Common myeloid progenitor, CD34-positive (primary cell): ENCODE measurements around the gene SEMA4C.

Source experiments
- CTCF ChIA-PET: fragments of 350-600 bp; sonication (Branson Sonifier 250); formaldehyde crosslinking; loops from one replicate; lab custom pipeline; 2021; ENCODE audit warnings: antibody characterized with exemption; lab: Charles Lee
- POLR2A ChIA-PET: fragments of 350-600 bp; sonication (Branson Sonifier 250); formaldehyde crosslinking; loops from one replicate; lab custom pipeline; 2021; ENCODE audit warnings: antibody characterized with exemption; lab: Charles Lee
- DNase-seq, 3 donors: peaks; one replicate each; pipeline versions ENCODE4 v3.0.0 to v3.0.0-alpha.2; 2013
- H3K27ac ChIP-seq, 2 experiments: 1 replicate in 1 of 2; 2 replicates in 1 of 2; pipeline ENCODE4 v1.7.0; 2013; ENCODE audit warnings: inconsistent platforms in 2 of 2, low read length in 2 of 2, mild to moderate bottlenecking in 2 of 2, low read depth in 1 of 2, moderate library complexity in 1 of 2; ENCODE audit not compliant: severe bottlenecking in 2 of 2, insufficient read depth in 1 of 2, poor library complexity in 1 of 2
- H3K27me3 ChIP-seq, 5 experiments: replicated peaks in 2 of 5; 1 replicate in 3 of 5; 2 replicates in 2 of 5; pipeline versions ENCODE4 v1.6.1 to v1.7.0; 2013; ENCODE audit warnings: low read length in 4 of 5, mild to moderate bottlenecking in 2 of 5, moderate library complexity in 2 of 5, inconsistent platforms in 1 of 5; ENCODE audit not compliant: insufficient read depth in 5 of 5, control insufficient read depth in 4 of 5
- H3K36me3 ChIP-seq, 4 experiments: 1 replicate in 2 of 4; 2 replicates in 2 of 4; pipeline versions ENCODE4 v1.6.1 to v1.7.0; 2013; ENCODE audit warnings: low read length in 3 of 4, control low read depth in 1 of 4, mild to moderate bottlenecking in 1 of 4; ENCODE audit not compliant: control insufficient read depth in 4 of 4, insufficient read depth in 4 of 4
- H3K4me1 ChIP-seq, 4 experiments: 1 replicate in 3 of 4; 2 replicates in 1 of 4; pipeline versions ENCODE4 v1.6.1 to v1.7.1; 2013; ENCODE audit warnings: low read length in 3 of 4, mild to moderate bottlenecking in 3 of 4, control low read depth in 1 of 4, inconsistent platforms in 1 of 4, moderate library complexity in 1 of 4; ENCODE audit not compliant: control insufficient read depth in 4 of 4, insufficient read depth in 4 of 4; ENCODE audit errors: control extremely low read depth in 1 of 4
- H3K4me3 ChIP-seq, 7 experiments: 1 replicate in 4 of 7; 2 replicates in 3 of 7; pipeline versions ENCODE4 v1.5.1 to v1.7.0; 2013; ENCODE audit warnings: mild to moderate bottlenecking in 7 of 7, low read length in 6 of 7, moderate library complexity in 6 of 7, inconsistent platforms in 2 of 7, low read depth in 2 of 7, control low read depth in 1 of 7; ENCODE audit not compliant: insufficient read depth in 4 of 7, control insufficient read depth in 1 of 7; ENCODE audit errors: extremely low read depth in 1 of 7
- H3K9me3 ChIP-seq, 5 experiments: 1 replicate in 4 of 5; 2 replicates in 1 of 5; pipeline versions ENCODE4 v1.6.1 to v1.7.1; 2013; ENCODE audit warnings: low read length in 4 of 5, mild to moderate bottlenecking in 2 of 5, inconsistent platforms in 1 of 5, low read depth in 1 of 5, moderate library complexity in 1 of 5; ENCODE audit not compliant: control insufficient read depth in 4 of 5, insufficient read depth in 2 of 5; ENCODE audit errors: control extremely low read depth in 1 of 5
- WGBS: methylation state at CpG from one replicate; pipeline ENCODE4 v1.1.5; 2013; ENCODE audit not compliant: insufficient coverage; 5-methylcytosine and 5-hydroxymethylcytosine counted together

The SEMA4C gene

DNA sequence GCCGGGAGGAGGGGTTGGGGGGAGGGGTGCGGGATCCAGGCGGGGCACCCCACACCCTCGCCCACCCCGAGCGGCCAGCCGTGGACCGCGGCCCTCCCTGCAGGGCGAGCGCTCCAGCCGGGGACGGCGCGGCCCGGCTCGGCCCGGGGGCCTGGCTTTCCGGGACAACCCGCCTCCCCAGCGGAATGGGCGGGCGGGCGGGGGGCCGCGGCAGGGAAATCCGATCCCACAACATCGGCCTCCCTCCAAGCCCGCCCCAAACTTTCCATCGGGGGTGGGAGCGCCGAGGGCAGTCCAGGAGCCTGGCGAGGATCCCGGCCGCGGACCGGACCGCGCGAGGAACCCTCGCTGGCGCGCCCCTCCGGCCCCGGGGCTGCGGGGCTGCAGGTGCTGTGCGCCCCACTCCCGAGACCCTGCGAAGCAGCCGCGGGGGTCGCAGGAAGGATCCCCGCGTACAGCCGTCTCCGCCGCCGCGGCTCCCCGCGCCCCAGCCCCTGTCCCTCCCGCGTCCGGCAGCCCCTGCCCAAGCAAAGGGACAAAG lies 529 bp downstream of the SEMA4C start:
- 0% methylated on average over 49 of the region's 64 CpGs for WGBS
- Histone ChIP-seq H3K4me3 (peak overlapping the region; percentile 67 to 85 (median 71)), H3K9me3 (no peaks in the 10 kb centered on the region), H3K4me1 (peaks cover 0 to 43% (median 40%) of the 10 kb centered on the region in 4 experiments), H3K27ac (peak overlapping the region in 1 of 2 experiments; percentile 64), H3K36me3 (peaks cover 3 to 18% (median 16%) of the 10 kb centered on the region in 4 experiments), H3K27me3 (peaks cover 0 to 5% (median 4%) of the 10 kb centered on the region in 5 experiments)
- no peak for DNase-seq
- ChIA-PET POLR2A (no interaction called here), CTCF (interaction anchor here (0.7 to 4.2 kb wide), 10 partner anchors 9 to 92 kb away, joined by 3 to 27 read pairs (median 4); partner anchors contain the start of gene ANKRD39)

DNA sequence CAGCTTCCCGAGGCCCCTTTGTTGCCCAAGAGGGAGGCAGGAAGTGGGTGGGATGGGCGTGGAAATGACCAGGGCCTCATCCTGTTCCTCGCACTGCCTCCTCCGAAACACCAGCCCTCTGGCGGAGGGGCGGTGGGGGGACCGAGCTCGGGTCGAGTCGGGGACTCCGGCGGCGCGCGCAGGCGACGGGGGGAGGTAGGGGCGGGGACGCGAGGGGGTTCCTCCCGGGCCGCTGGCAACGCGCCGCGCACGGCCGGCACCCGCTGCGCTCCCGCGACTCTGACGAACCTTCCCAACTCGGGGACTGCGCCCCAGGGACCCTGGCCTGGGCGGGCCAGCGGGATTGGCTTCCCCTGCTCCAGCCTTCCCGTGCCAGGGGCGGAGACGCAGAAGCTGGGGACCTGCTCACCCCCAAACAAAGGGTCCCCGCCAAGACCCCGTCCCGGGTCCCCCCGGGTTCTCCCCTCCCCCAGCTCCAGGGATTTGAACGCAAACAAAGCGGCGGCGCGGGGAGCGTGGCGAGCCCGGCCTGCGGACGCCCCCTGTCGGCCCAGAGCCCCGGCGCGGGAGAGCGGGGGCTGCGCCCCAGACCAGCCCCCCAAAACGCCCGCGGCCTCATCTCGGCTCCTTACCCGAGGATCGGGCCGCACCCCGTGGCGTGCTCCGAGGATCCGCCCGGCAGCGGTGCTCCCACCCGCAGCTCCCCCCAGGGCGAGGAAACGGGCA lies 1.2 kb downstream of the SEMA4C start:
- CTCF ChIA-PET, result interaction anchor here (0.7 to 4.2 kb wide), 13 partner anchors 8 to 92 kb away, joined by 3 to 27 read pairs (median 4); partner anchors contain the start of gene ANKRD39
- DNase-seq, result peak; percentile 65 to 81 (median 77)
- H3K4me1 ChIP-seq, result peaks cover 0 to 43% (median 40%) of the 10 kb centered on the region in 4 experiments
- peaks cover 5 to 24% (median 22%) of the 10 kb centered on the region in 4 experiments for H3K36me3 ChIP-seq
- under 1% methylated on average over 59 of the region's 76 CpGs for whole genome bisulfite sequencing
- H3K27me3 ChIP-seq, result peaks cover 0 to 5% (median 3%) of the 10 kb centered on the region in 5 experiments
- H3K4me3 ChIP-seq, result peak overlapping the region; percentile 67 to 85 (median 71)
- POLR2A ChIA-PET, result interaction anchor here (0.6 kb wide), 1 partner anchor 104 kb away, joined by 4 read pairs; no protein-coding TSS in a partner anchor
- H3K9me3 ChIP-seq, result no peaks in the 10 kb centered on the region
- H3K27ac ChIP-seq, result peak overlapping the region in 1 of 2 experiments; percentile 64

DNA sequence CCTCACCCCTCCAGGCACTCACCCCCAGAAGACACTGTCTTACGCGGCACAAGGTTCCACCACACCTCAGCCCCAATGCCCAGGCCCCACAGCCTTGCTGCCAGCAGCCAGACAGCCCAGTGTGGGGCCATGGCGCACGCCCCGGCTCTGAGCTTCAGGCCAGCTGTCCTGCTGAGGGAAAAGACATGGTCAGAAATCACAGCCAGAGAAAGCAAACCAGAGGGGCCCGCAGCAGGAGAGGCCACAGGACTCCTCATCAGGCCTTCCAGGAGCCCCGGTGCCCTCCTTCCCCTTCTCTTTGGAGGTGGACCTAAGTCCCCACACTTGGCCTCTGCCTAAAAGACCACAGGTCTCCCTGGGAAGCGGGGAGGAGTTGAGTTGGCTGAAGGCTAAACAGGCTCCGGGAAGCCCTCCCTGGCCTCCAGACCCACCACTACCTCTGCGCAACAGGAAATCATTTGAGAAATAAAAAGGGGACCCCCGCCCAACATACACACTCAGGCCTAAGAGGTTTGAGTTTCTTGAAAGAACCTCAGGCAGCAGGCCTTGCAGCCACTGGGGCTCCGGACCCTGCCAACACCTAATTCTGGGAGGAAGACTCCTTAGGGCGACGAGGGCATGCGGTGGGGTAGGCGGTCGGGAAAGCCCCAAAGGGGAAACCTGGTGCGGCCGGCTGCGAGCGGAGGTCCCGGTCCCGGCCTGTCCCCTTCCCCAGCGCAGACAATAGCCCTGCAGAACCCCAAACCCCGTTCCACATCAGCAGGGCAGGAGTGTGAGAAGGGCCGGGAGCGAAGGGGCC lies 1.9 kb downstream of the SEMA4C start:
- peaks cover 0 to 5% (median 3%) of the 10 kb centered on the region in 5 experiments for H3K27me3 ChIP-seq
- peaks cover 0 to 43% (median 40%) of the 10 kb centered on the region in 4 experiments for H3K4me1 ChIP-seq
- POLR2A ChIA-PET, result interaction anchor here (0.6 kb wide), 1 partner anchor 103 kb away, joined by 4 read pairs; no protein-coding TSS in a partner anchor
- CTCF ChIA-PET, result interaction anchor here (0.8 to 4.2 kb wide), 11 partner anchors 7 to 88 kb away, joined by 3 to 27 read pairs (median 4); partner anchors contain the start of gene ANKRD39
- H3K27ac ChIP-seq, result peak overlapping the region in 1 of 2 experiments; percentile 64
- H3K9me3 ChIP-seq, result no peaks in the 10 kb centered on the region
- peak in 2 of 3 donors; percentile 26 to 60 for DNase-seq
- peak overlapping the region in 6 of 7 experiments; percentile 49 to 85 (median 72) for H3K4me3 ChIP-seq
- peaks cover 5 to 32% (median 27%) of the 10 kb centered on the region in 4 experiments for H3K36me3 ChIP-seq
- 11% methylated on average over 16 of the region's 27 CpGs for WGBS

DNA sequence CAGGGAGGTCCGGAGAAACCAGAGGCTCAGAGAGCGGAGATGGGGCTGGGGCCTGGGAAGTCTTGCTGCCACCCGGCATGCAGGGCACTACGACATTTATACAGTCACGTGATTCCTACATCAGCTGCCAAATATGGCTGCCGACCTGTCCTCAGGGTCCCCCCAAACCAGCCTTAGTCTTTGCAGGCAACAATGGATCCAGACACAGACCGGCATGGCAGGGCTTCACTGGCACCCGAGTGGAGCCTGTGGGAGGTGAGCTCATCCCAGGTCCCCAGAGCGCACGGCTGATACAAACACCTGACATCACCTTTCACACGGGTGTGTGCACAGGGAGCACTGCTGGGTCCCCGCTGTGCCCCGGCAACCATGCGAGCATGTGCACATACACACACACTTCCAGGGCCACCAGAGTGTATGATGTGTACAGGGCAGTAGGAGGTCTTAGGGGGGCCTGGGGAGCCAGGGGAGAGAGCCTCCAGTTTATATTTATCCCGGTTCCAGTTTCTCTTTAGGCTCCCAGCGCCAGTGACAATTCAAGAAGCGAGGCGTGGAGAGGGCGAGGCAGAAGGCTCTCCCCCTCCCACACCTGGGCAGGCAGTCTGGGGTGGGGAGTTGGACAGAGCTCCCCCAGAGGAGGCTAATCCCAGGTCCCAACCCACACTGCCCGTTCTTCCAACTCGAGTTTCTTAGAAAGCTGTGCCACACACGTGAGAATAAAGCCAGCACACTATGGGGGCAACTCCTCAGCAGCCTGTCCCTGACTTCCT lies 2.7 kb downstream of the SEMA4C start:
- 48% methylated on average over 13 of the region's 22 CpGs for WGBS
- DNase-seq, result peak in 2 of 3 donors; percentile 33 to 45
- Histone ChIP-seq H3K27ac (peak overlapping the region in 1 of 2 experiments; percentile 64), H3K27me3 (peaks cover 0 to 5% (median 0%) of the 10 kb centered on the region in 5 experiments), H3K4me3 (peak overlapping the region in 6 of 7 experiments; percentile 49 to 85 (median 72)), H3K9me3 (no peaks in the 10 kb centered on the region), H3K36me3 (peaks cover 5 to 35% (median 27%) of the 10 kb centered on the region in 4 experiments), H3K4me1 (peaks cover 0 to 44% (median 40%) of the 10 kb centered on the region in 4 experiments)
- POLR2A ChIA-PET, result no interaction called here
- CTCF ChIA-PET, result interaction anchor here (1.0 to 4.2 kb wide), 3 partner anchors 10 to 84 kb away, joined by 3 to 27 read pairs (median 5); partner anchors contain the start of gene ANKRD39

DNA sequence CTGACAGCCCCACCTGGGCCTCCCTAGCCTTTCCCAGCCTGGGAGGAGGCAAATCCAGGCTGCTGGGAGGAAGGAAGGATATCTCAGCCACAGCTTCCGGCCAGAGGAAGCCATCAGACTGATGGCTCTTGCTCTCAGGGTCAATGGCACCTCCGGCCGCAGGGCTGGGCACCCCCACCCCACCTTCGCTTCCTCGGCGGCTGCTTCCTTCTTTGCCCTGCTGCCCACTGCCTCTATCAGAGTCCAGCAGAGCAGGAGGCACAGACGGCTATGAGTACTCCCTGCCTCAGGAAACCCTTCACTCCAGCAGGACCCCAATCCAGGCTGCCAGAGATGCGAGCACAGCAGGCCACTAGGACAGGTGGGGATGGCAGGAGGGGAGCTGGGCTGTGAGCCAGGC lies 3.3 kb downstream of the SEMA4C start:
- WGBS, result 23% methylated on average over 6 of the region's 8 CpGs
- Histone ChIP-seq H3K4me3 (peak overlapping the region in 4 of 7 experiments; percentile 2 to 85 (median 21)), H3K36me3 (peaks cover 5 to 40% (median 27%) of the 10 kb centered on the region in 4 experiments)

DNA sequence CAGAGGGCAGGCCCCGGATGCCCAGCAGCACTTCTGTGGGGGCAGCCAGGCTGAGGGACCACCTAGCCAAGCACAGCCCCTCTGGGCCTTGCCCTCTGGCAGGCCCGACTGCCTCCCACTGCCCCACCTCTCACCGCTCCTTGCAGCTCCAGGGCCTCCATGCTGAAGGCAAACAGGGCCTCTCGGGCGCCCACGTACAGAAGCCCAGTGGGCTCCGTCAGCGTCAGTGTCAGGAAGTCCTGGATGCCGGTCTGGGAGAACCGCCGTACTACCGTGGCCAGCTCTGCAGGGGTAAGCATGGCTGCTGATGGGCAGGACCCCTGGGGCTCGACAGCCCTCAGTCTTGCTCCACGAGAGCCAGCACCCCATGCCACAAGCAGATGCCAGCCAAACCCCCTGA lies 3.7 kb downstream of the SEMA4C start:
- Histone ChIP-seq H3K27me3 (peaks cover 0 to 5% (median 0%) of the 10 kb centered on the region in 5 experiments), H3K9me3 (no peaks in the 10 kb centered on the region), H3K36me3 (peaks cover 5 to 44% (median 31%) of the 10 kb centered on the region in 4 experiments), H3K4me1 (peaks cover 0 to 53% (median 44%) of the 10 kb centered on the region in 4 experiments), H3K4me3 (no peak overlapping the region), H3K27ac (no peak overlapping the region)
- 74% methylated on average over 11 of the region's 14 CpGs for WGBS
- CTCF ChIA-PET, result interaction anchor here (1.0 to 4.2 kb wide), 2 partner anchors 9 to 85 kb away, joined by 3 to 27 read pairs; partner anchors contain the start of gene ANKRD39
- POLR2A ChIA-PET, result no interaction called here
- DNase-seq, result no peak

More for the DNA sequence above, 3.3 kb downstream of the SEMA4C start:
- ChIA-PET POLR2A (no interaction called here), CTCF (interaction anchor here (1.0 to 4.2 kb wide), 2 partner anchors 9 to 84 kb away, joined by 3 to 27 read pairs; partner anchors contain the start of gene ANKRD39)
- Histone ChIP-seq H3K9me3 (no peaks in the 10 kb centered on the region), H3K27ac (no peak overlapping the region), H3K4me1 (peaks cover 0 to 50% (median 43%) of the 10 kb centered on the region in 4 experiments), H3K27me3 (peaks cover 0 to 5% (median 0%) of the 10 kb centered on the region in 5 experiments)
- no peak for DNase-seq
